Measurements from ENCODE around the gene PLEKHA1.

PLEKHA1 gene

GRCh38 chr10:122347170-122347841 is 27.2 kb upstream of the PLEKHA1 start:
- DNase-seq, result no peak

GRCh38 chr10:122348512-122348911 is 26.0 kb upstream of the PLEKHA1 start:
- DNase-seq, result no peak

GRCh38 chr10:122348935-122349361 is 25.6 kb upstream of the PLEKHA1 start:
- no peak for DNase-seq

GRCh38 chr10:122349758-122350369 is 24.6 kb upstream of the PLEKHA1 start:
- DNase-seq, result no peak

- no peak for DNase-seq
Measured at GRCh38 chr10:122350893-122351292, 23.6 kb upstream of the PLEKHA1 start.

- no peak for DNase-seq
Measured at GRCh38 chr10:122352817-122353525, 21.5 kb upstream of the PLEKHA1 start.

GRCh38 chr10:122354383-122354782 is 20.1 kb upstream of the PLEKHA1 start:
- no peak for DNase-seq

GRCh38 chr10:122357685-122358084 is 16.8 kb upstream of the PLEKHA1 start:
- DNase-seq, result peak; percentile 26

GRCh38 chr10:122359621-122360020 is 14.9 kb upstream of the PLEKHA1 start:
- no peak for DNase-seq

- peak; percentile 4 for DNase-seq
Measured at GRCh38 chr10:122361046-122361445, 13.5 kb upstream of the PLEKHA1 start.

- DNase-seq, result peak; percentile 37
Measured at GRCh38 chr10:122362031-122362592, 12.4 kb upstream of the PLEKHA1 start.

GRCh38 chr10:122362621-122363020 is 11.9 kb upstream of the PLEKHA1 start:
- peak; percentile 46 for DNase-seq

GRCh38 chr10:122363311-122363710 is 11.2 kb upstream of the PLEKHA1 start:
- peak; percentile 8 for DNase-seq

GRCh38 chr10:122363722-122364463 is 10.6 kb upstream of the PLEKHA1 start:
- DNase-seq, result peak; percentile 17

GRCh38 chr10:122368502-122369254 is 5.8 kb upstream of the PLEKHA1 start:
- DNase-seq, result no peak

- DNase-seq, result no peak
Measured at GRCh38 chr10:122373108-122373507, 1.4 kb upstream of the PLEKHA1 start.

GRCh38 chr10:122373721-122374120 is 787 bp upstream of the PLEKHA1 start:
- no peak for DNase-seq

- DNase-seq, result peak; percentile 86
Measured at GRCh38 chr10:122374859-122375678, 561 bp downstream of the PLEKHA1 start.

GRCh38 chr10:122375679-122376160 is 1.2 kb downstream of the PLEKHA1 start:
- no peak for DNase-seq

- DNase-seq, result no peak
Measured at GRCh38 chr10:122376364-122376961, 2.0 kb downstream of the PLEKHA1 start.

- no peak for DNase-seq
Measured at GRCh38 chr10:122379041-122379440, 4.5 kb downstream of the PLEKHA1 start.

All from activated CD8-positive, alpha-beta memory T cell treated with anti-CD3 and anti-CD28 coated beads, Interleukin-2, amount 50 U/mL, for 48 hours (primary cell).